Gastrocnemius medialis (tissue), 4 donors: ENCODE measurements around the gene PLAAT5. TPM values are rescaled to one million over a fixed set of nuclear protein-coding genes. Genes with fewer than 3 reads are reported as not detected.

Source experiments
- ATAC-seq, 2 donors: fragments of 150-250 bp; one replicate each; pipeline ENCODE4 v1.9.1; 2016
- DNase-seq, 2 donors: peaks; one replicate each; pipeline ENCODE4 v3.0.0-alpha.2; 2019
- H3K27ac ChIP-seq, 4 donors: fragments of 200-600 bp; sonication (generic); 1 replicate in 1 of 4; 2 replicates in 3 of 4; pipeline ENCODE4 v1.5.1; 2016 to 2018; ENCODE audit warnings: mild to moderate bottlenecking in 2 of 4, moderate library complexity in 1 of 4
- H3K27me3 ChIP-seq, 3 donors: fragments of 200-600 bp; sonication (generic) in 2 of 3; 1 replicate in 1 of 3; 2 replicates in 2 of 3; pipeline versions ENCODE4 v1.5.1 to v1.6.0; 2016 to 2019; ENCODE audit warnings: mild to moderate bottlenecking in 1 of 3, moderate library complexity in 1 of 3
- H3K36me3 ChIP-seq, 2 donors: fragments of 200-600 bp; sonication (generic) in 1 of 2; one replicate each; pipeline ENCODE4 v1.5.1; 2017 to 2018
- H3K4me1 ChIP-seq, 2 donors: fragments of 200-600 bp; sonication (generic) in 1 of 2; one replicate each; pipeline ENCODE4 v1.5.1; 2016 to 2017; ENCODE audit warnings: mild to moderate bottlenecking in 2 of 2
- H3K4me3 ChIP-seq, 4 donors: fragments of 200-600 bp; sonication (generic) in 3 of 4; 1 replicate in 1 of 4; 2 replicates in 3 of 4; pipeline ENCODE4 v1.5.1; 2016 to 2019; ENCODE audit warnings: mild to moderate bottlenecking in 2 of 4
- H3K9me3 ChIP-seq, 3 donors: fragments of 200-600 bp; sonication (generic) in 2 of 3; 1 replicate in 1 of 3; 2 replicates in 2 of 3; pipeline ENCODE4 v1.5.1; 2016 to 2019
- POLR2A ChIP-seq, 2 donors: fragments of 450-650 bp; IDR thresholded peaks; one replicate each; pipeline ENCODE4 v1.6.1; 2017; ENCODE audit warnings: antibody characterized with exemption in 2 of 2, mild to moderate bottlenecking in 2 of 2, moderate library complexity in 2 of 2
- in situ Hi-C, 4 donors: fragments of 200-750 bp; cut with MboI; loops; one replicate each; pipeline versions ENCODE4 v1.15.0 to v1.8.0; 2017; ENCODE audit warnings: low sequenced_read_pairs in 4 of 4
- intact Hi-C: fragments of 100-400 bp; cut with DNase I; formaldehyde crosslinking; loops from one replicate; pipeline ENCODE4 v1.15.1; 2023; ENCODE audit warnings: low total_unique reads
- total RNA-seq, 4 donors: library from RNA; depleted of rRNA; stranded (reverse); fragments of >200 nt; gene quantifications; one replicate each; pipeline versions ENCODE4 v1.1.0 to v1.2.3, GENCODE V29; 2016
- TF ChIP-seq, protein P1 (sequence below), 5 experiments: fragments of 450-650 bp in 3 of 5; fragments of 200-600 bp in 2 of 5; sonication (generic) in 2 of 5; IDR thresholded peaks in 4 of 5; conservative IDR thresholded peaks in 1 of 5; 1 replicate in 4 of 5; 2 replicates in 1 of 5; pipeline ENCODE4 v1.5.1; 2016 to 2019; ENCODE audit warnings: antibody characterized with exemption in 5 of 5, mild to moderate bottlenecking in 3 of 5, moderate library complexity in 3 of 5

Gene PLAAT5
- total RNA-seq, 4 donors from 2014 or later = 0.18 TPM; not detected in 3

DNA sequence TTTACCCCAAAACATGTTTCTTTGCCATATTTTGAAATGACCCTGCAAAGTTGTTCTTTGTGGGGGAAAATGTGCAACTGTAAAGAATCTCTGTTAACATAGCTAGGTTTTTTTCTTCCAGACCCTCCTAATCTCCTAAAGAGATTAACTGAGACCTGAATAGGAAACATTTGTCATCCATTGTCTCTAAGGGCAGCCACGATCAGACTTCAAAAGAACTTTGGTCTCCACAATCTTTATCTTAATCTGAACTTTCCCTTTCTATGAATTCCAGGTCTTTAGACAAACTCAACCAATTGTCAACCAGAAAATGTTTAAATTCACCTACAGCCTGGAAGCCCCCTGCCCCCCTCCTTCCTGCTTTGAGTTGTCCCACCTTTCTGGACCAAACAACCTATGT is 10.3 kb upstream of the PLAAT5 start:
- DNase-seq (no peak), ATAC-seq (no peak)
- in situ Hi-C loops (no loop called here), intact Hi-C loops (no loop called here)
- no peak overlapping the region for H3K4me3 ChIP-seq
- H3K4me1 ChIP-seq = peaks cover 9 to 17% of the 10 kb centered on the region in 2 donors
- H3K27ac ChIP-seq = no peak overlapping the region
- peaks cover 0 to 4% (median 0%) of the 10 kb centered on the region in 3 donors for H3K9me3 ChIP-seq
- TF ChIP-seq, protein P1, sequence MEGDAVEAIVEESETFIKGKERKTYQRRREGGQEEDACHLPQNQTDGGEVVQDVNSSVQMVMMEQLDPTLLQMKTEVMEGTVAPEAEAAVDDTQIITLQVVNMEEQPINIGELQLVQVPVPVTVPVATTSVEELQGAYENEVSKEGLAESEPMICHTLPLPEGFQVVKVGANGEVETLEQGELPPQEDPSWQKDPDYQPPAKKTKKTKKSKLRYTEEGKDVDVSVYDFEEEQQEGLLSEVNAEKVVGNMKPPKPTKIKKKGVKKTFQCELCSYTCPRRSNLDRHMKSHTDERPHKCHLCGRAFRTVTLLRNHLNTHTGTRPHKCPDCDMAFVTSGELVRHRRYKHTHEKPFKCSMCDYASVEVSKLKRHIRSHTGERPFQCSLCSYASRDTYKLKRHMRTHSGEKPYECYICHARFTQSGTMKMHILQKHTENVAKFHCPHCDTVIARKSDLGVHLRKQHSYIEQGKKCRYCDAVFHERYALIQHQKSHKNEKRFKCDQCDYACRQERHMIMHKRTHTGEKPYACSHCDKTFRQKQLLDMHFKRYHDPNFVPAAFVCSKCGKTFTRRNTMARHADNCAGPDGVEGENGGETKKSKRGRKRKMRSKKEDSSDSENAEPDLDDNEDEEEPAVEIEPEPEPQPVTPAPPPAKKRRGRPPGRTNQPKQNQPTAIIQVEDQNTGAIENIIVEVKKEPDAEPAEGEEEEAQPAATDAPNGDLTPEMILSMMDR (IDR thresholded peaks at IDR 0.05 in 4 of 5, conservative IDR thresholded peaks at IDR 0.05 in 1 of 5) = no peak
- TF ChIP-seq POLR2A (IDR thresholded peaks at IDR 0.05) = no peak
- no peaks in the 10 kb centered on the region for H3K36me3 ChIP-seq
- peaks cover 0 to 4% (median 3%) of the 10 kb centered on the region in 3 donors for H3K27me3 ChIP-seq

DNA sequence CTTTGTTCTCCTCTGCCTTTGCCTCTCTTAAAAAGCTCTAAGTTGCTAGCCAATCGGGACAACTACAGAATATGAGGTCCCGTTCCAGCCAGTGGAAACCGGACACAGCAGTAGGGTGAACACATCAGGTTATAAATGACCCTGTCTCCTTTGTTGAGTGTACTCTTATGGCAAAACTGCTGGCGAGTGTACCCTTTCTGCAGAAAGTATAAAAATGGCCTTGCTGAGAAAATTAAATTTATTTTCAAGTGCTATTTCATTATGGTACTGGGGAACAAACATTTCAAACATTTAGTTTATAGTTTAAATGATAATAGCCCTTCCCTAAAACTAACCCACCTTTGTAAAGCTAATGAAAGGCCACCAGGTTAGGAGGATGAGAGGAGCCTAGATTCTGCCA is 8.9 kb upstream of the PLAAT5 start:
- TF ChIP-seq POLR2A (IDR thresholded peaks at IDR 0.05) = no peak
- TF ChIP-seq, protein P1 (IDR thresholded peaks at IDR 0.05 in 4 of 5, conservative IDR thresholded peaks at IDR 0.05 in 1 of 5) = no peak
- no peak for ATAC-seq
- Histone ChIP-seq H3K4me3 (no peak overlapping the region), H3K4me1 (peaks cover 3 to 4% of the 10 kb centered on the region in 2 donors), H3K27me3 (peaks cover 0 to 4% (median 3%) of the 10 kb centered on the region in 3 donors), H3K27ac (no peak overlapping the region), H3K9me3 (peaks cover 0 to 4% (median 0%) of the 10 kb centered on the region in 3 donors), H3K36me3 (no peaks in the 10 kb centered on the region)
- intact Hi-C loops (no loop called here), in situ Hi-C loops (no loop called here)
- DNase-seq = no peak

DNA sequence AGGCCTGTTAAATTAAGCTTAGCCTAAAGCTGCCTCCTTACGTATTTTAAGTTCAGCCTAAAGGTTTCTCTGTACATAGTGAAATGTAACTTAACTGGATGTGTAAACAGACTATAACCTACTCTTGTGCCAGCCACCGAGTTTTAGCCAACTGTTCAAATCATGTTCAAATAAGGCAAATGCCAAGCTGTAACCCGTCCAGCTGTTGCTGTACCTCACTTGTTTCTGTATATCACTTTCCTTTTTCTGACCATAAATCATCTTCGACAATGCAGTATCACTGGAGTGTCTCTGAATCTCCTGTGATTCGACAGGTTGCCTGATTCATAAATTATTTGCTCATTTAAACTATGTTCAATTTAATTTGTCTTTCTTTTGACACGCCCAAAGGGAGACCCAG is 4.0 kb upstream of the PLAAT5 start:
- in situ Hi-C loops (no loop called here), intact Hi-C loops (no loop called here)
- no peak for DNase-seq
- Histone ChIP-seq H3K9me3 (peaks cover 0 to under 1% (median 0%) of the 10 kb centered on the region in 3 donors), H3K27ac (no peak overlapping the region), H3K4me3 (no peak overlapping the region), H3K4me1 (peaks cover 0 to 7% of the 10 kb centered on the region in 2 donors), H3K36me3 (no peaks in the 10 kb centered on the region), H3K27me3 (peaks cover 8 to 32% (median 16%) of the 10 kb centered on the region in 3 donors)
- TF ChIP-seq, protein P1 (IDR thresholded peaks at IDR 0.05 in 4 of 5, conservative IDR thresholded peaks at IDR 0.05 in 1 of 5) = no peak
- TF ChIP-seq POLR2A (IDR thresholded peaks at IDR 0.05) = no peak
- ATAC-seq = no peak

DNA sequence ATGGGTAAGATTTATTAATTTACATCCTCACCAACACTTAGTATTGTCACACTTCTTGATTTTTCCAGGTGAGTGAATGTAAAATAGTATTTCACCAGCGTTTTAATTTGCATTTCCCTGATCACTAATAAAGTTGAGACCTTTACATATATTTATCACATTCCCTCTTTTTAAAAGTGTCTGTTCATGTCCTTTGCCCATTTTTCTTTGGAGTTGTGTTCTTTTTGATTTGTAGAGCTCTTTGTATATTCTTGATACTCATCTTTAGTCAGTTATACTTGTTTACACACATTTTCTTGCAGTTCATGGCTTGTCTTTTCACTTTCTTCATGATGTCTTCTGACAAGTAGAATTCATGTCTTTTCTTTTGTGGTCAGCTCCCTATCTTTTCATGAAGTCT is 2.2 kb upstream of the PLAAT5 start:
- Histone ChIP-seq H3K9me3 (no peaks in the 10 kb centered on the region), H3K27ac (no peak overlapping the region), H3K36me3 (no peaks in the 10 kb centered on the region), H3K27me3 (peaks cover 8 to 32% (median 16%) of the 10 kb centered on the region in 3 donors), H3K4me1 (peaks cover 0 to 7% of the 10 kb centered on the region in 2 donors), H3K4me3 (no peak overlapping the region)
- intact Hi-C loops = no loop called here
- DNase-seq (no peak), ATAC-seq (no peak)
- in situ Hi-C loops = no loop called here
- no peak for TF ChIP-seq POLR2A (IDR thresholded peaks at IDR 0.05)
- TF ChIP-seq, protein P1 (IDR thresholded peaks at IDR 0.05 in 4 of 5, conservative IDR thresholded peaks at IDR 0.05 in 1 of 5) = no peak

DNA sequence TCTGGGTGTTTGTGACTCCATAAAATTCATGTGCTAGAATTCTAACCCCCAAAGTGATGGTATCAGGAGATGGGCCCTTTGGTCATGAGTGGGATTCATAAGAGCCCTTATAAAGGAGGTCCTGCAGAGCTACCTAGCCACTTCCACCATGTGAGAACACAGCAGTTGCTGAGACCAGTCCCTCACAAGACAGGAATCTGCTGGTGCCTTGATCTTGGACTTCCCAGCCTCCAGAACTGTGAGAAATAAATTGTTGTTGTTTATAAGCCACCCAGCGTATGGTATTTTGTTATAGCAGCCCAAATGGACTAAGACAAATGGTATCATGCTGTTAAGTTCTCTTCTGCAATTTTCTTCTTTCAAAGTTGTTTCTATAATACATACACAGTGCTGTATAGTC is 1.5 kb upstream of the PLAAT5 start:
- intact Hi-C loops (no loop called here), in situ Hi-C loops (no loop called here)
- H3K27ac ChIP-seq = no peak overlapping the region

More for the DNA sequence above, 1.5 kb upstream of the PLAAT5 start:
- no peaks in the 10 kb centered on the region for H3K36me3 ChIP-seq
- no peak overlapping the region for H3K4me3 ChIP-seq
- ATAC-seq (no peak), DNase-seq (no peak)
- H3K4me1 ChIP-seq = peaks cover 0 to 7% of the 10 kb centered on the region in 2 donors
- H3K27me3 ChIP-seq = peaks cover 8 to 32% (median 16%) of the 10 kb centered on the region in 3 donors
- TF ChIP-seq, protein P1 (IDR thresholded peaks at IDR 0.05 in 4 of 5, conservative IDR thresholded peaks at IDR 0.05 in 1 of 5) = no peak
- no peak for TF ChIP-seq POLR2A (IDR thresholded peaks at IDR 0.05)
- H3K9me3 ChIP-seq = no peaks in the 10 kb centered on the region
